Stimulated activated CD8-positive, alpha-beta memory T cell treated with anti-CD3 and anti-CD28 coated beads, Interleukin-4, amount 100 ng/mL, for 48 hours (primary cell): ENCODE data around the gene ONECUT2.
"Not testable (repeated sequence)": the region's sequence is repeated elsewhere in the genome, so short reads cannot be mapped to it uniquely, and the experiment has no call there.

Experiments
- DNase-seq: peaks from one replicate; pipeline ENCODE4 v3.0.0-alpha.2; 2020

ONECUT2 gene

DNA sequence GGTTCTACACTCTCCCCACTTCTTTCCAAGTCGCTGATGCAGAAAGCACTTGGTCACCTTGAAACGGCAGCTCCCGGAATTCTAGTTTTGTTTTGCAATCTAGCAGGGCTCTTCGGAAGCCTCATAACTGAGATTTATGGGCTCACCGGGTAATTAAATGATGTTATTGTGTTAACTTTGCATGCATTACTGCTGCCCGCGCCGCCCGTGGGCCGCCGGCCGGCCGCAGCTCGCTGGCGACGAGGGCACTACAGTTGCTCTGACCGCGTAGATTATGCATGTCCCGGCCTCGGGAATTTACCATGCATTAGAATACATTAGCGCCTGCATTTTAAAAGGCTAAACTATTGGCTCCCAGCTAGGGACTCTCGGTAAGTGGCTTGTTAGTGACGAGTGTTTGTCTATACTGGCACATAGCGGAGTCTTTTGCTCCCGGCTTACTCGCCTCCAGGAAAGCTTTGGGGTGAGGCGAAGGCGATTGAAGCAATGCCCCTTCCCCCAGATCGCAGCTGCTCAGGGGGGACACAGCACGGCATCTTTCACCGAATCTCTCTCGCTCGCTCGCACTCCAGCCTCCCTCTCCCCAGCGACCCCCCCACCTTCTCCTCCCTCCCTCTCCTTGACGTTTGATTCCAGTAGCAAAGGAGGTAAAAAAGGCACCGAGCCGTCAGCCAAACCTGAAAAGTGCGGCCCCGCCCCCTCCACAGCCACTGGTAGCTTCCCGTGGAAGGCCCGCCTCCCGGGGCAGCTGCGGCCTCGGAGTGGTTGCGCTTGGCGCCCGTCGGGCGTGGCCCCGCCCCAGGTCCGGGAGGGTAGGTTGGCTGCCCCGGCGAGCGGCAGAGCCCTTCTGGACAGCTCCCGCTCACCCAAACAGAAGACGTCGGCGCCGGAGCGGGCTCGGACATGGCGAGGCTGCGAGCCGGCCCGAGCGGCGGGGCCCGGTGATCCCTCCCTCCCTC is at the start of gene ONECUT2:
ONECUT2 (plus strand) TSS at position 839 of the 959 bp plus-strand sequence. CDS start 343 bp downstream, outside the sequence.
- peak; percentile 83 for DNase-seq

- no peak for DNase-seq
Observed at GRCh38 chr18:57389271-57389670, 45.9 kb upstream of the ONECUT2 start.

GRCh38 chr18:57390044-57390443 is 45.1 kb upstream of the ONECUT2 start:
- DNase-seq = no peak

DNA sequence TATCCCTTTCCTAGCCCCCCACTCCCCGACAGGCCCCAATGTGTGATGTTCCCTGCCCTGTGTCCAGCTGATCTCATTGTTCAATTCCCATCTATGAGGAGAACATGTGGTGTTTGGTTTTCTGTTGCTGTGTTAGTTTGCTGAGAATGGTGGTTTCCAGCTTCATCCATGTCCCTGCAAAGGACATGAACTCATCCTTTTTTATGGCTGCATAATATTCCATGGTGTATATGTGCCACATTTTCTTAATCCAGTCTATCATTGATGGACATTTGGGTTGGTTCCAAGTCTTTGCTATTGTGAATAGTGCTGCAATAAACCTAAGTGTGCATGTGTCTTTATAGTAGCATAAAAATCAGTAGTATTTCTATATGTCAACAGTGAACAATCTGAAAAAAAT is 40.4 kb upstream of the ONECUT2 start:
- DNase-seq = not testable (repeated sequence)

DNA sequence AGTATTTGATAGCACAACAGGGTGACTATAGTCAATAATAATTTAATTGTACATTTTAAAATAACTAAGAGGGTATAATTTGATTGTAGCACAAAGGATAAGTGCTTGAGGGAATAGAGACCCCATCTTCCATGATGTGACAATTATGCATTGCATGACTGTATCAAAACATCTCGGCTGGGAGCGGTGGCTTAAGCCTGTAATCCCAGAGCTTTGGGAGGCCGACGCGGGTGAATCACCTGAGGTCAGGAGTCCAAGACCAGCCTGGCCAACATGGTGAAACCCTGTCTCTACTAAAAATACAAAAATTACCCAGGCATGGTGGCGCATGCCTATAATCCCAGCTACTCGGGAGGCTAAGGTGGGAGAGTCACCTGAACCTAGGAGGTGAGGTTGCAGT is 38.3 kb upstream of the ONECUT2 start:
- not testable (repeated sequence) for DNase-seq

DNA sequence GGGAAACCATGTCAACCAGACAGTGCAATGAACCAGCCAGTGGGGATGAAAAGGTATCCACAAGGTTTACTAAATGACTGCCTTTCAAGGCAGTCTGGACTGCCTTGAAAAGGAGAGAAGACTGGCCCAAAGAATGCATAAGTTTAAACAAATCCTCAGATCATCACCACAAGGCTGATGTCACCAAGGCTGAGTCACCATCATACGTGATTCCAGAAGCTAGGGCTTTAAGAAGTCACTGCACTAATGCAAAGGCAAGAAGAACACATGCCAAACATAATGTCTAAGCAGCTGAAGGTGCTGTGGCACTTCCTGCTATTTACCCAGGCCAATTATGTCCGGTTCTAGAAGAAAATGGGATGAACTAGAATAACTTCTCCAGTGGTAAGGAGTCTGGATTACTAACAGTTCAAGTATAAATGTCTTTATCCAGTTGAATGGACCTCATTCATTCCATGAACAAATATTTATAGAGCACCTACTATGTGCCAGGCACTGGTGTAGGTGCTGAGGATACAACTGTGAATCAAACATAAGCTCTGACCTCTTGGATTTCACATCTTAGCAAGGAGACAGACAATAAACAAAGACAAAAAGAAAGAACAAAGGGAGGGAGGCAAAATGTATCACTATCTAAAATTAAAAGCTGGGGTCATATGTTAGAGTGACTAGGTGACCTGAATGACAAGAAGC is 37.6 kb upstream of the ONECUT2 start:
- DNase-seq = no peak

- DNase-seq = no peak
Observed at GRCh38 chr18:57404345-57404744, 30.8 kb upstream of the ONECUT2 start.

DNA sequence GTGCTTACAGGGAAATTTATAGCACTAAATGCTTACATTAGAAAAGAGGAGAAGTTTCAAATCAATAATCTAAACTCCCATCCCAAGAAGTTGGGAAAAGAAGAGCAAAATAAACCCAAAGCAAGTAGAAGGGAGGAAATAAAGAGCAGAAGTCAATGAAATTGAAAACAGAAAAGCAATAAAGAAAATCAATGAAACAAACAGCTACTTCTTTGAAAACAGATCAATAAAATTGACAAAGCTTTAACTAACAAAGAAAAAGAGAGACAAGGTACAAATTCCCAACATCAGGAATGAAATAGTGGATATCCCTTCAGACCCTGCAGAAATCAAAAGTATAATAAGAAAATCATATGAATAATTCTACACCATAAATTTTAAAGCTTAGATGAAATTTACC is 25.5 kb upstream of the ONECUT2 start:
- no peak for DNase-seq

- DNase-seq = no peak
Observed at GRCh38 chr18:57410749-57411148, 24.4 kb upstream of the ONECUT2 start.

DNA sequence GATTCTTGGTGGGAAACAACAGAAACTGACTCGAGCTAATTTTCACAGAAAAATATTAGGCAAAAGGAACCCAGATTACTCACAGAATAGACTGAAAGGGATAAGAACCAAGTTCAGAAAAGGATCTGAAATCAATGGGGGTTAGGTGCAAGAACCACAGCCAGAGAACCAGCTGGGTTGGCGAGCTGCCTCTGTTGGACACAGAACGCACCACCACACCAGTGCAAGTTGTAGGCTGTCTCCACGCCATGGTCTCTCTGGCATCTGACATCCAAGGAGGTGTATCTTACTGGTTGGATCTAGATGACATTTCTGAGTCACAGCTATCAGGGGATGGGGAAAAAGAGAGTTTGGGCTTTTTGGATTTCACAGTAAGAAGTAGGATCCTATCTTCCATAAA is 18.6 kb upstream of the ONECUT2 start:
- DNase-seq = no peak

DNA sequence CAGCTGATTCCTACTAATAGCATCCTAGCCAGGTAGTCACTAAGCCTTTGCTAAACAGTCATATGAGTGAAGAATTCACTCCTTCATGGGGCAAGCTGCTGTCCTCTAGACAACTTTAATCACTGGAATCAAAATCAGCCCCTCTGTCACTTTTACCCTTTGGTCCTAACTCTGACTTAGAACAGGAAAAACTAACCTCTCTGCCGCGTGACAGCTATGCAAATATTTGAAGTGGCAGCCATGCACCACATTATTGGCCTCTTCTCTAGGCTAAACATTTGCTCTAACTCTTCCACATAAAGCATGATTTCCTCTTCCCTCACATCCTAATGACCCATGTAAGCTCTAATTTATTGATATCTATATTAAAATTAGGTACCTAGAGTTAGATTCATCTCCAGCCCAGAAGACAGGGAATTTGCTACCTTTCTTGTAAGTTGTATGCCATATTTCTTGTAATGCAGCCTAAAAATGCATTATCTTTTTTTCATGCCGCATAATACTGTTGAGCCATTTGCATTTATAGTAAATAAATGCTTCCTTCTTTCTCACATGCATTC is 12.8 kb upstream of the ONECUT2 start:
- no peak for DNase-seq

DNA sequence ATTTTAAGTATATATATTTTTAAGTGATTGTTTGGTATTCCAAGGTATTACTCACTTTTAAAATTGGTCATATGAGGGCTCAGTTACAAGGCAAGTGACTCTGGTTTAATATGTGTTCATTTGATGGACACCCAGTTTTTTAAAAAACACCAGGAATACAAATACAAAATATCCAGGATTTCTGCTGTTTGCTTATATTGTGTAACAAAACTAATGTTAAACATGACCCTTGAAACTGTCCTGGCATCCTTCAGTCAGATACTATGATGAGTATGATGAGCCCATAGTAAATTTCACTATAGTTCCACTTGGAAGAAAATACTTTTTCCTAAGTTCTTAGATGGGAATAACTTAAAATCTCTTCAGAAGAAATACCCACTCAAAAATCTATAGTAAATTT is 11.4 kb upstream of the ONECUT2 start:
- DNase-seq = no peak

GRCh38 chr18:57425096-57425495 is 10.1 kb upstream of the ONECUT2 start:
- no peak for DNase-seq

GRCh38 chr18:57426187-57426586 is 9.0 kb upstream of the ONECUT2 start:
- DNase-seq = no peak

DNA sequence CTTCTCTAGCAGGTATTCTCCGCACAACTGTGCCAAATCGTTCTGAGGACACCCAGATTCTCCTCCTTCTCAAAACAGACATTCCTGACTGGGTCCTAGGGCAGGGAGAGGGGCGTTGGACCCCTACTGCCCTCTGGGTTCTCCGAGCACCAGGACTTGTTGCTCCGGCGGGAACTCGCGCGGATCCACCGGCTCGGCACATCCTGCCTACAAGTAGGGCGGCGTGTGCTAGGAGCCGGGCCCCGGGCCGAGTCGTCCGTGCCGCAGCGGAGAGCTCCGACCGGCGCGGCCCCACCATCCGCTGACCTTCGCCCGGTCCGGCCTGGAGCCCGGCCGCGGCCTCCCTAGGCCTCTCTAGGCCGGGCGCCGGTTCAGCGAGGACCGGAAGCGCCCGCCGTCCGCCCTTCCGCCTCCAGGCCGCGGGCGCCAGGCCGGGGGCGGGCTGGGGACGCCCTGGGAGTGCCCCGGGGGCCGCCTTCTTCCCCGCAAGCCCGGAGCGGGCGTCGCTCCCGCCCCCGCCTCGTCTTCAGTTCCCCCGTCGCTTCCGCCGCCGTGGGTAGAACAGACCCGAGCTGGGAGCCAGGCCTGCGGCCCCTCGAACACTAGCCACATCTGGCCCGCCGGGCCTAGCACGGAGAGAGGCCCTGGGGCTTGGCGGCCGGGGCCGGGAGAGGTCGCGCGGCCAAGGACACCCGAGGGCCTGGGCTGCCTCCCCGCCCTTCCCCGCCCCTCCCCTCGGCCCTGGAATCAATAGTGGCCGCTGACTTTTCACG is 7.6 kb upstream of the ONECUT2 start:
- no peak for DNase-seq

DNA sequence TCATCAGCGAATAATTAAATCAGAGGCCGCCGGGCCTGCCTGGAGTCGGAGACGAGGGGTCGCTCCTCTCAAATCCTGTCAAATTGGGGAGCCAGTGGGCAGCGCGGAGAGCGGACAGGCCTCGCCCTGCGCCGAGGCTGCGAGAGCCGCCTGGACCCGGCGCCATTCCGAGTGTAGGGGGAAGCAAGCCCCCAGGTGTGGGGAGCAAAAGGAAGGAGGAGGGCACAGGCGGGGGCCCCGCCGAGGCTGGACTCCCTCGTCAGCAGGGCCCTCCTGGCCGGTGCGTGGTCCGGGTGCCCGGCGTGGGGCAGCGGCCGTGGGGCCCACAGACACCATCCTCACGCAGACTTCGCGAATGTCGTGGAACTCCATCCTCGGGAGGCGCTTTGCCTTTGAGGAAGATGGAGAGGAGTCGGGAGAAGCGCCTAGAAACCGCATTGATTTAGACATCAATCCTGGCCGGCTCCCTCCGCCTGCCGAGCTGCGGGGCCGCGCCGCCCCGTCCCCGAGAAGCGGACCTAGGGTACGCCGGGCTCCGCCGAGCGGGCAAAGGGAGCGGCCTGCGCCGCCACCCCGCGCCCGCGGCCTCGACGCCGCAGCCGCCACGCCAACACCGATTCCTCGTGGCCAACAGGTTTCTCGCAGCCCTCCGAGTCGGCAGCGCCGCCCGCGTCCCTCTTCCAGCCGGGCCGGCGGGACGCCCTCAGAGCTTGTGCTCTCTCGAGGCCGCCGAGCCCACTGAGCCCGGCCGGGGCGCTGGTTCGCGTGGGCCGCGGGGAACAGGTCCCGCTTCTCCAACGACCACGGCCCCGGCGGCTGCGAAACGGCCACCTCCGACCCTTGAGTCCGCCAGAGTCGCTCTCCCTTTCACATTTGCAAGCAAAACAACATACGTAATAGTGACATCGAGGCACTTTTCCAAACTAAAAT is 6.7 kb upstream of the ONECUT2 start:
- no peak for DNase-seq

- no peak for DNase-seq
Observed at GRCh38 chr18:57429167-57430078, 5.8 kb upstream of the ONECUT2 start.

GRCh38 chr18:57430079-57431001 is 4.8 kb upstream of the ONECUT2 start:
- no peak for DNase-seq

DNA sequence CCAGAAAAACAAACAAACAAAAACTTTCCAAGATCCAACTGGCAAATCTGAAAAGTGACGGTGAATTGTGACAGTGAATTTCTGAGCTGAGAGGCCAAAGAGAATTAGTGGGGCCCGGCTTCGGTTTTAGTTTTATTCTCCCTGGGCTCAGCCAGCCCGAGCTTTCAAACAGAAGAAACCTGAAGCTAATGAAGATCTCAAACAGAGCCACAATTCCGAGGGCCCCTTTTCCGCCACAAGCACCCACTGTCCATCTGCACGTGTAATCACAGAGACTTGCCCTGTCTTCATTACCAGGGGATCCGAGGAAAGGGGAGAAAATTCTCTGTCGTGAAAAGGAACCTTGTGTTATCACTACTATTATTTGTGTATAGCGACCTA is 4.2 kb upstream of the ONECUT2 start:
- no peak for DNase-seq
